CD1c-positive myeloid dendritic cell (primary cell): ENCODE results near the gene PRKCA.

ENCODE experiments used
- DNase-seq: peaks from one replicate; pipeline ENCODE4 v3.0.0-alpha.2; 2016; ENCODE audit errors: extremely low spot score

The PRKCA gene

DNA sequence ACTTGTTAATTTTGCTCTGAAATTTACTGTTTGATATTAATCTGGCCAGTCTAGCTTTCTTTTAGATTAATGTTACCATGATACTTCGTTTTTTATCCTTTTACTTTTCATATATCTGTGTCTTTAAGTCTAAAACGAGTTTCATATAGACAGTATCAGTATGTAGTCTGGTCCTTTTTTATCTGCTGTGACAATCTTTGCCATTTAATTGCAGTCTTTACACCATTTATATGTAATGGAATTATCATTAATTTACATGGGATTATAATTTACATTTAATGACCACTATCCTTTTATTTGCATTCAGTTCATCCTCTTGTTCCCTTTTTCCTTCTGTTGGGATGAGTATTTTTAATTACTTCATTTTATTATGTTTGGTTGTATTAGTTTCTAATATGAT lies 243.5 kb downstream of the PRKCA start:
- no peak for DNase-seq

DNA sequence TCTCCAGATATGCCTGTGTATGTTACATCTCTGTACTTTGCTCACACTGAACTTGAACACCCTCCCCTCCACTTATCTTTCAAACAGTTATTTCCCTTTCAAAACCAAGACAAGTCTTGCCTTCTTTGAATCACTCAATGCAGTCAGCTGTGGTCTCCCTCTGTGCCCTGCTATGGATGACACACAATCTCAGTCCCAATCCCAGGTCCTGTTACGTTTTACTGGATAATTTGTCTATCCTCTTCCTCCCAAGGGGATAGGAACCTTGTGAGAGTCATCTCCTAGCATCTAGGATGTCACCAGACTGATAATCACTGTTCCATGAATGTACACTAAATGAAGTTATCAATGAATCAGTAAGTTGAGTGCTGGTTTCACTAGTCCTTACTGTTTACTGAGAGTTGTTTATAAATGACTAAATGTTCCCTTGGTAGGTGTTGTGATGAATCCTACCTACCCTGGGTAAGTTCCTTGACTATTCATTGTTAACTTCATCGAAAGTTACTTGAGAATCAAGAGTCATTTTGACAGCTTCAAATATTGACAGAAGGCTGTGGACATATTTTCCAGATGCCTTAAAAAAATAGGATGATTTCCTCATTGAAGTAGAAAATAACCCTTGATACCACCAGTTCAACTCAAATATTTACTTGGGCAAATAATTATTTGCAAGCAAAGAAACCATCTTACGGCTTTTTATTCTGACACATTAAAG lies 244.9 kb downstream of the PRKCA start:
- no peak for DNase-seq

DNA sequence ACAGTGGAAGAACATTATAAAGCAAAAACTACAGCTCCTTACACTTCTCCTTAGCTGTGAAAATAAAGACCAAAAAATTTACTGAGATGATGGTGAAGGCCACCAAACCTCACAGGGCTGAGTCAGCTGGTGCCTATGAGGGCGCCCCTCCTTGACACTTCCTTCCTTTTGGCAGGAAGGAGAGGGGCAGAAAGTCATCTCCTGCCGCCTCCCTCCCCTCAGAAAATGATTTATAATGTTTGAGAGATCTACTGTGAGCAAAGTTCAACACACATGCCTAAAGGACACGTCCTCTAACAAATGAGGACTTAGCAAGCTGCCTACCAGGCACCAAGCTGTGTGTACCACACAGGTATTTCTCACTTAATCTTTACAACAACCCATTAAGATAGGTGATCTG lies 245.7 kb downstream of the PRKCA start:
- DNase-seq, result no peak

DNA sequence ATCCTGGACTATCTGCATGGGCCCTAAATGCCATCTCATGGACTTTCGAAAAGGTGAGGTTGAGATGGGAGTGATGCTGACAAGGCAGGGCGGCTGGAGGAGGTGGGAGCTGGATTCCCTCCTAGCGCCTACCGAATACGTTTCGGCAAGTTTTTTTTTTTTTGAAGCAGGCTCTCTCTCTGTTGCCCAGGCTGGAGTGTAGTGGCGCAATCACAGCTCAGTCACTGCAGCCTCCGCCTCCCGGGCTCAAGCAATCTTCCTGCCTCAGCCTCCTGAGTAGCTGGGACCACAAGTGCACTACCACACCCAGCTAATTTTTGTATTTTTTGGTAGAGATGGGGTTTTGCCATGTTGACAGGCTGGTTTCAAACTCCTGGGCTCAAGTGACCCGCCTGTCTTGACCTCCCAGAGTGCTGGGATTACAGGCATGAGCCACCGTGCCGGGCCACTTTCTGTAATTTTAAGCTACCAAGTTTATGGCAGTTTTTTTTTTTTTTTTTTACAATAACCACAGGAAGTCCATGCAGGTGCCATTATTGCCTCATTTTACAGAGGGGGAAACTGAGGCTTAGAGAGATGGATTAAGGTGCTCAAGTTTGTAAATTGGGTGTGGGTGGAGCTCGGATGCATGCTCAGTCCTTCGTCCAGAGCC lies 246.4 kb downstream of the PRKCA start:
- DNase-seq, result no peak

DNA sequence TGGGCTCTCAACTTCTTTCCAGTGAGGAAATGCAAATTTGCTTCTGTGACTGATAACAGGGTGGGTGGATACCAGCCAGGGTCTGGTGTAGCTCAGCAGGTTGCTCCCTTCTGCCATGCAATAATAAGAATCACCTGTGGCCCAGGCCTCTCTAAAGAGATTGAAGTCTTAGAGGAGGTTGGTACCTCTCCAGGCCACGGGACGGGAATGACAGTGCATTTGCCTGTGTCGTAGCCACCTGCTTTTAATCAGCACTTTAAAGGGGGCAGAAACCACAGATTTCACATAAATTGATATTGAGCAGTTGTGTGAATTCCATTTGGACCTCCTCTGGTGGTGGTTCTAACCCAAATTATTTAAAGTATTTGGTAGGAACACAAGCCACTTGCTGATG lies 246.9 kb downstream of the PRKCA start:
- DNase-seq, result no peak

DNA sequence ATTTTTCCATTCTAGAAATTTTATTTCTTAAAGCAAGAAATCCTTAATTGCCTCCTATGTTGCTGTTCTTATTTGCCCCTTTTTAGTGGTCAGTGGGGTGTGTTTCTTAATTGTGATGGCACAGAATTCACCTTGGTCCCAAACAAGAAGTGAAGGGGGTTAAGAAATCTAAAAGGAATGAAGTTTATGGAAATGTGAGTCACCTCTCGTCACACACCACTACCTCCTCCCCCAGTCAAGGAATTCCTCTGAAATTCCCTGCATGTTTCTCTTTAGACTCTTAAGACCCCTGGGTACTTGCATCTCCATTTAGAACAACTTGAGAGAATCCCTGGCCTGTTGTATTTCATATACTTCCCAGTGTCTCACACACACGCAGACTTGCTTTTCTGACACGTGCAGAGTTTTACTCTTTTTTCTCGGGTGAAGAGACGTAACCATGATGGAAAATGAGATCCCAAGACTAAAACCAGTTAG lies 247.4 kb downstream of the PRKCA start:
- DNase-seq, result no peak

DNA sequence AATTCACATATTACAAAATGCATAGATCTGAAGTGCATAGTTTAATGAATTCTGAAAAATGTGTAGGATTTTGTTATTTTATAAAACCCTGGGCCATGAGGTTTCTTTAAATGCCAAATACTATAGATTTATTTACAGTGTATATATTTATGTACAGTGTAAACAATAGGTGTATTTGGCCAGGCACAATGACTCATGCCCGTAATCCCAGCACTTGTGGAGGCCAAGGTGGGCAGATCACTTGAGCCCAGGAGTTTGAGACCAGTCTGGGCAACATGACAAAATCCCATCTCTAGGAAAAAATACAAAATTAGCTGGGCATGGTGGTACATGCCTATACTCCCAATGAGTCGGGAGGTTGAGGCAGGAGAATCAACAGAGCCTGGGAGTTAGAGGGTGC lies 249.4 kb downstream of the PRKCA start:
- DNase-seq, result no peak

DNA sequence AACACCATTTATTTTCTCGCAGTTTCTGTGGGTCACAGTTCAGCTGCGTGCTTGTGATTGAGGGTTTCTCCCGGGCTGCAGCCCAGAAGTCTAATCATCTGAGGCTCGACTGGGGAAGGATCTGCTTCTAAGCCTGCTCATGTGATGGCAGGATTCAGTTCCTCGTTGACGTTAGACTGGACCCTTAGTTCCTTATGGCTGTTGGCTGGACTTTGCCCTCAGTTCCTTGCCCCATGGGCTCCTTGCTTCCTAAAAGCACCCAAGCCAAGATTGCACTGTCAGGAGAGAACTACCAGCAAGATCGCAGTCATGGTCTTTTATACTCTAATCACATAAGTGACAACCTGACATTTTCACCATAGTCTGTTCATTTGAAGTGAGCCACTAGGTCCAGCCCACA lies 250.0 kb downstream of the PRKCA start:
- DNase-seq, result peak; percentile 31

DNA sequence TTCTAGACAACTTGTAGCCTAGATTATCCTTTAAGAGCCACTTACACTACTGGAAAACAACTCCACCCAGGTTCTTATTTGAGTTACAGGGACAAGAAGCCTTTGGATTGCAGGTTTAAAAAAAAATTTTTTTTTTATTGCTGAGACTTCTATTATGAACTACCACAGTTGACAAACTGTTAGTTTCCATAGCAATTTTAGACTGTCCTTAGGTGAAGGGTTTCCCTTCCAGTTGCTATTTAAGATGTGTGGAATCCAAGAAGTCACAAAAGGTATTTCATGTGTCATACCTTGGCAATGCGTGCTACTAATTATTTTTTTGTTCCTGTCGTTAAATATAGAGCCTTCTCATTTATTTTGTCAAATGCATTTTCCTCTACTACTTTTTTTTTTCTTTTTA lies 253.2 kb downstream of the PRKCA start:
- DNase-seq, result no peak

DNA sequence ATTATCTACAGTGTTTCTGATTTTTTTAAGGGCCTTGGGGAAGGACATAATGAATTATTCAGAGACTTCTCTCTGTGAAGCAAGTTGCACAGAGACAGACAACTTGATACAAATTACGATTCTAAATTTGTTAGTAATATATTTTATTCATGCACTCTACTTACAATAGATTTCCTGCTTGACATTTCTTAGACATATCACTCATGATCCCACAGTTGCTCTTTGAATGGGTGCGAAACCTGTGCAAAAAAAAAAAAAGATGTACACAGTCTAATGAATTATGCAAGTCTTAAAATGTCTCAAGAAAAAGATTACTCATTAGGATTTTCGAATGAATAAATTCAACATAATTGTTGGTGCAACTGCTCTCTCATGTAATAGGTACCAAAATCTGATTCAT lies 254.8 kb downstream of the PRKCA start:
- DNase-seq, result no peak

DNA sequence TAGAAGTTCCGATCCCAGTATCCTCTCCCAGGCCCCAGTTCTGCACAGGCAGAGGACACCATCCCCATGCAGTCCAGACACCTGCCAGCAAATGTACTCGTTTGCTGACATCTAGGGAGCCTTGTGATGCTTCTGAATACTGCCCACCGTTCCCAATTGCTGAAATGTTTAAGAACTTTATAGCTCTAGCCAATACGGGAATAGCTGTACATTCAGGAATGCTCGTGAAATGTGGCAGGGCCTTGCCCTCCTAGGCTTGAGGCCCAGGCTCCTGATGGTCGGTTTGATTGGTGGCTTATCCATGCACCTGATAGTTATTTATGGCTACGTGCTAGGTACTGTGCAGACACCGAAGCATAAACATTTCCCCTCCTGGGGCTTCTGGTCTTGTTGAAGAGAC lies 255.5 kb downstream of the PRKCA start:
- no peak for DNase-seq

DNA sequence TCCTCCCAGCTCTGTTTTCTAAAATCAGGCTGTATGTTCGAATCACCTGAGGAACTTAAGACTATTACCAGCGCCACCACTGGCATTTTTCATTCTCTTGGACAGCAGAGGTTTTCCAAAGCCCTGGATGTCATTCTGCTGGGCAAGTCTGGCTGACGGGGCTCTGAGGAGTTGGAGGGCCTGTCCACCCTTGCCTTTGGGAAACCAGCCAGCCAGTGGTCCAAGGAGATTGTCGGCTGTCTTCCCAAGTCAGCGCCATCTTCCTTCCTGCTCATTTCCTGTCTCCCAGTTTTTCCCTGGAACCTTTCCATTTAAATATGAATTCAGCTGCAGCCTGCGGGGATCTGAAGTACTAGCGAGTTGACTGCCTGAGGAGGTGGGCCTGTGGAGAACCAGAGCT lies 258.3 kb downstream of the PRKCA start:
- DNase-seq, result no peak

DNA sequence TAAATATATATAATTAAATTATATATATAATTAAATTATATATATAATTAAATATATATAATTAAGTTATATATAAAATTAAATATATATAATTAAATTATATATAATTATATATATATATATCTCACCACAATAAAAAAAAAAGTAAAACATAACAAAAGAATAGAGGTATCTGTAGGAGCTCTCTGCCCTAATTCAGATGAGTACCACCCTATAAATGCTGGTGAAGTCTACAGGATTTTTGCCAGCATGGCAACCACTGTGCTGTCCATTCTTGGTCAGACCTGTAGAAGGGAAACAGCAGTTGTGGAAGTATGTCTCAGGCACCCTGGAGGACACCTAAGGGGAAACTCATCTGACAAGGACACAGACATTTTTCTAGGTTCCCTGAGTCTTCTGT lies 259.7 kb downstream of the PRKCA start:
- no peak for DNase-seq

DNA sequence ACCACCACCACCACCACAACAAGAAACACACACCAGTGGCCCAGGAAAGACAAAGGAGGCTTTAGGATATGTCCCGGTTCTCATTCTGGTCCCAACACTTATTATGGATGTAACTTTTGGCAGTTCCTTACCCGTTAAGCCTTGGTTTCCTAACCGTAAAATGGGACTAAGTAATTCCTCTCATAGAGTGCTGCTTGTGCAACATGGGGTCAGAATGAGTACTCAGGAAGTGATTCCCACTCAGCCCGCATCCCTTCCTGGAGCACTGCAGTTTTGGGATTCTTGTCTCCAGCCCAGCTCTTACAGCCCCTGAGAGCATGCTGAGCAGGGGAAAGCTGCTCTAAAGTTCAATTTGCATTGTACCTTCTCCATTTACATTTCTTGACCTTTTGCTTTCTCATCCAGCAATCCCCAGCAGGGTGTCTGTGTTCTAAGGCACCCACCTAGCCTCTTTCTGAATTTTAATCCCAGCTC lies 262.6 kb downstream of the PRKCA start:
- no peak for DNase-seq

DNA sequence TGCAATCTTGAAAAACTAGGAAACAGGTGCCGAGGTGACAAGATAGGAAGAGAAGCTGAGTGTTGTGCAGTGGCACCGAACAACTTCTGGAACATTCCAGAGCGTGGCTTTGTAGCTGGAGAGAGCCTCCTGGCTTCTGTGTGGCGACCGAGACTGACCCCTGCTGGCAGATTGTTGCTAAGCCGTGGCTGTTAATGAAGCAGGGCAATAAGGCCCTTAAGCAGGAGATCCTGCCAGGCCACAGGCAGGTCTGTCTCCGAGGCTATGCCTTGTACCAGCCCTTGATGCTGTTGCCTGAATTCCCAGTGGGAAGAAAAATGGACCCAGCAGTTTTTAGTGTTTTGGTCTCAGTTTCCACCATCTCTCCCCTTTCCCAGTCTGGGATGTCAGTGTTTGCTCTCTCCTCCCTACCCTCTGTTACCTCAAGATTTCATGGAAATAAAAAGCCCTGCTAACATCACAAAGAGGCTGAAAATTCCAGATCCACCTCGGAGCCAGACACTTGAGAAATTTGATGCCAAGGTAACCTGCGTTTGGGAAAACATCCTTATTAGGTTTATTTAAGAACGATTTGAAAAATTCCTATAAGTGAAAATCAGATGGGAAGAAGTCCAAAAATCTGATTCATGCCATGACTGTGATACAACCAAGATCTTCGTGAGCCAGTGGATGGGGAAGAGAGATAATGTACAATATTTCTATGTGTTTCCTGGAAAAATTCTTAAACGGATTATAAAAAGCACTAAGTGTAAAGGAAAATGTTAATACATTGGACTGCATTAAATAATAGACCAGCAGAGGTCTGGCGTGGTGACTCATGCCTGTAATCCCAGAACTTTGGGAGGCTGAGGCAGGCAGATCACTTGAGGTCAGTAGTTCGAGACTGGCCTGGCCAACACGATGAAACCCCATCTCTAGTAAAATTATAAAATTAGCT lies 265.1 kb downstream of the PRKCA start:
- peak; percentile 73 for DNase-seq

DNA sequence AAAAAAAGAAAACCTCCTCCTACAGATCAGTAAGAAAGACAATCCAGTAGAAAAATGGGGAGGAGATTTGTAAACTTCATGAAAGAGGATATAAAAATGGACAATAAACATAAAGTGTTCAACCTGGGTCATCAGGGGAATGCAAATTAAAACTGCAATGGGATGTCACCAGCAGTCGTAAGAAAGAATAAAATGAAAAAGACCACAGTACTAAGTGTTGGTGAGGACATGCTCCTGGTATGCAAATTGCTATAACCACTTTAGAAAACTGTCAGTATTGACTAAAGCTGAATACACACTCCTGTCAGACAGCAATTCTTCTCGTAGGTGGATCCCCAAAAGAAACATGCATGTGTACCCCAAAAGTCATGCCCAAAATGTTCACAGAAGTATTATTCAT lies 267.2 kb downstream of the PRKCA start:
- DNase-seq, result no peak

DNA sequence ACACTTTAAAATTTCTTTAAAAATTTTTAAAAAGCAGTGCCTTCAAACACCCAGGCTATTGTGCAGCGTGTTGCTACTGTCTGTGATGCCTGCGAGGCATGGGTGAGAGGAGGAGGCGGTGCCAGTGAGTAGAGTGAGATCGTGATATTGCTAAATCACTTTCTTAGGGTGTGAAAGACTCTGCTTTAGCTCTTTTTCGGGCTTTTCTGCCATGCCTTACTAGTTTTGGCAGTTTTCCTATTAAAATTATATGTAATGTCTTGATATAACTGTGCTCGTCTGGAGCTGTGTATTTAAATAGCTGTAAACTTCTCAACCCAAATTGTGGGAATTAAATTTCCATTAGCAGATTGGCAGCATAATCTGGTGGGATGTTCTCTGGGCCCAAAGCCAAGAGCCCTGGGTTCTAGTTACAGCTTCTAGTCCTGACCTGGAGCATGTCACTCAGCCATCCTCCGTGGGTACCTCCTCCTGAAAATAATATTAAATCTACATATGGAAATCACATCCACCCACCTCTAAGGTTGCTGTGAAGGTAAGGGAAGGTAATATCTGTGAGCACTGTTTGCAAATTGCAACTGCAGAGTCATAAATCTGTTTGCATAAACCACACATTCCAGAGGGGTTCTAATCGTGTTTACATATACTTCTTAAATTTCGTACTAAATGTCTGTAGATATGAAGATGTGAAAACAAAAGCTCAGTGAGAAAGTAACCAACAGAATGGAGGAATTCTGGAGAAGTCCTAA lies 268.2 kb downstream of the PRKCA start:
- no peak for DNase-seq

DNA sequence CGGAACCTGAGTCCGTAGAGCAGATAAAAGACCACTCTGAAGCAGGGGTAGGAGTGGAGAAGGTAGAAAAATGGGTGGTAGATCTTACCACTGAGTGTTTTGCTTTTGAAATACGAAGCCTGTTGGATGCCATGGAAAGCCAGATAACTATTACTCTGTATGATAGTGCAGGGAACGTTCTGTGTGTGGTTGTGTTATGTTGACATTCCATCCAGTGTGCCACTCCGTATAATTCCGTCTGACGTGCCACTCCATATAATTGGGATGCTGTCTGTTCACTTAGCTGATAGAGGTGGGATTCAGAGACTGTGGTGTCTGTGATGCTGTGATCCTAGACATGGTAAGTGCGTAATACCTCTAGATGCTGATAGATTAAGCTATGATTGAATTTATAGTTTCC lies 269.3 kb downstream of the PRKCA start:
- DNase-seq, result no peak

DNA sequence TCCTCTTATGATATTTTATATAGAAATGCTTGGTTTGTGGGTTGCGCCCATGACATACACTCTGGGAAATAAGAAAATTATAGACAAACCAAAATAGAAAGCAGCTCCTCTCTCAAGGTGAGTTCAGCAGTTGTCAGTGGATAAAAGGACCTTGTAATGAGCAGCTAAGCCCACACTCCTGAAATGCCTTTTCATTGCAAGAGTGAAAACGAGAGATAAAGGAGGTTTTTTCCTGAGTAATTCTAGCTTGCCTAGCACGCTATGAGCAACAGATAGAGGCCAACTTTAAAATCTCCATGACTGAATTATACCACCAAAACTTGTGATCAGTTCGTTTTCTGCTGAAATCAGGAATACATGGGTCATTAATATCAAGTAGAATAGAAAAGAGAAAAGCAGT lies 270.7 kb downstream of the PRKCA start:
- DNase-seq, result no peak

DNA sequence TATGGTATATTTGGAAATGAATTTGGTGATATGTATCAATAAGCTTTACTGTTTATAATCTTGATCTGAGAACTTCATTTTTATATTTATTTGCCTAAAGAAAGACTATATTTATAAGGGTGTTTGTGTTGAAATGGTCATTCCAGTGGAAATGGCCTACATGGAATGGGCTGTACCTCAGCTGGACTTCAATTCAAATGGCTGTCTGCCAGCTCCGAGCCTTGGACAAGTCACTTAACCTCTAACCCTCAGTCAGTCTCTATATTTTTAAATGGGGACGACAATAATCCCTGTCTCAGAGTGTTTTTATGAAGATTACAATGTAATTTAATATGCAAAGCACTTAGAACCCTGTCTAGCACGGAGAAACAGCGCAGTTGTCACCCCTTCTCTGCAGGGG lies 271.7 kb downstream of the PRKCA start:
- DNase-seq, result no peak

DNA sequence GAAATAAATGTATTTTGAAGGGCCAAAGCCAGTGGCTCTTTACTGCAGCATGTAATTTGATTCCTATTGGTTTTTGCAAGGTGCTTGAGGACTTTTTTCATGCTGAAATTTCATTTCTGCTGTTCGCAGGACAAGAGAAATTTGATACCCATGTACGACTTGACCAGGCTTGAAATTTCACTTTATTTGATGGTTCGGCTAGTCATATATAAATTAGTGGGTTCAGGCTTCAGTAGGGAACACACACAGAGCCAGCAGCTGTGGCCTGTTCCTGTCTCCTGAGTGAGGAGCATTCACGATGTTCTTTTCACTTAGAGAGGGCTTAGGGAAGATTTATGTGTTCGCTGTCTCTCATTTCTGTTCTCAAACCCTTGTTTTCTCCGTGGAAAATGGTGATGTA lies 274.1 kb downstream of the PRKCA start:
- no peak for DNase-seq

DNA sequence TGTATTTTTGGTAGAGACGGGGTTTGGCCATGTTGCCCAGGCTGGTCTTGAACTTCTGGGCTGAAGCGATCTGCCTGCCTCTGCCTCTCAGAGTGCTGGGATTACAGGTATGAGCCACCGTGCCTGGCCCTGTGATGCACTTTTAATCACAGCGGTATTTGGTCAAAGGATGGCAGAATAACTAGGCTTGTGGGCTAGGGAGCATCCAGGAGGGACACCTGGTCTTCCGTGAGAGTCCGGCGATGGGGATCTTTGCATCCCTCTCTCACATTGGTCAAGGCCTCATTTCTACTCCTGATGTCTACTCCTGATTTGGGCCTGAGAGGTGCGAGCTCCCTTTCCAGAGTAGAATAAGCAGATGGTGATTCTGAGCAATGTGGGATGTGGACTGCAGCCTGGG lies 274.6 kb downstream of the PRKCA start:
- no peak for DNase-seq
